ENCODE data around the gene ZBTB4.

- TF ChIP-seq, protein P1, sequence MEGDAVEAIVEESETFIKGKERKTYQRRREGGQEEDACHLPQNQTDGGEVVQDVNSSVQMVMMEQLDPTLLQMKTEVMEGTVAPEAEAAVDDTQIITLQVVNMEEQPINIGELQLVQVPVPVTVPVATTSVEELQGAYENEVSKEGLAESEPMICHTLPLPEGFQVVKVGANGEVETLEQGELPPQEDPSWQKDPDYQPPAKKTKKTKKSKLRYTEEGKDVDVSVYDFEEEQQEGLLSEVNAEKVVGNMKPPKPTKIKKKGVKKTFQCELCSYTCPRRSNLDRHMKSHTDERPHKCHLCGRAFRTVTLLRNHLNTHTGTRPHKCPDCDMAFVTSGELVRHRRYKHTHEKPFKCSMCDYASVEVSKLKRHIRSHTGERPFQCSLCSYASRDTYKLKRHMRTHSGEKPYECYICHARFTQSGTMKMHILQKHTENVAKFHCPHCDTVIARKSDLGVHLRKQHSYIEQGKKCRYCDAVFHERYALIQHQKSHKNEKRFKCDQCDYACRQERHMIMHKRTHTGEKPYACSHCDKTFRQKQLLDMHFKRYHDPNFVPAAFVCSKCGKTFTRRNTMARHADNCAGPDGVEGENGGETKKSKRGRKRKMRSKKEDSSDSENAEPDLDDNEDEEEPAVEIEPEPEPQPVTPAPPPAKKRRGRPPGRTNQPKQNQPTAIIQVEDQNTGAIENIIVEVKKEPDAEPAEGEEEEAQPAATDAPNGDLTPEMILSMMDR (conservative IDR thresholded peaks at IDR 0.05; ENCODE audit: low read length), result no peak
- no peak for TF ChIP-seq EZH2phosphoT487 (IDR thresholded peaks at IDR 0.05; ENCODE audit: borderline replicate concordance)
Observed at GRCh38 chr17:7478276-7479212, 887 bp downstream of the ZBTB4 start.
